CD4-positive, alpha-beta T cell treated with Interleukin-6 at 100 ng/mL for 8 hours (primary cell): Measurements from ENCODE around the gene BTBD16.
A peak's percentile ranks its signal among the peaks of the same experiment; 100 is the strongest.

ENCODE experiments used
- DNase-seq: peaks from one replicate; pipeline ENCODE4 v3.0.0-alpha.2; 2020; ENCODE audit warnings: mixed read lengths, low spot score

The BTBD16 gene

GRCh38 chr10:122248356-122249302, 22.5 kb upstream of the BTBD16 start:
- DNase-seq = no peak

GRCh38 chr10:122249303-122249850, 21.7 kb upstream of the BTBD16 start:
- DNase-seq = no peak

- no peak for DNase-seq
These were observed 20.9 kb upstream of the BTBD16 start for GRCh38 chr10:122249991-122250750.

GRCh38 chr10:122251459-122252255, 19.4 kb upstream of the BTBD16 start:
- DNase-seq = no peak

- DNase-seq = no peak
These were observed 18.3 kb upstream of the BTBD16 start for GRCh38 chr10:122252805-122253204.

- DNase-seq = no peak
These were observed 17.5 kb upstream of the BTBD16 start for GRCh38 chr10:122253605-122254004.

GRCh38 chr10:122254831-122255230, 16.3 kb upstream of the BTBD16 start:
- DNase-seq = no peak

- no peak for DNase-seq
These were observed 15.4 kb upstream of the BTBD16 start for GRCh38 chr10:122255509-122256301.

GRCh38 chr10:122257041-122257440, 14.1 kb upstream of the BTBD16 start:
- DNase-seq = no peak

GRCh38 chr10:122258136-122259074, 12.7 kb upstream of the BTBD16 start:
- no peak for DNase-seq

GRCh38 chr10:122259075-122259466, 12.0 kb upstream of the BTBD16 start:
- no peak for DNase-seq

GRCh38 chr10:122261584-122261983, 9.5 kb upstream of the BTBD16 start:
- no peak for DNase-seq

GRCh38 chr10:122263971-122264370, 7.1 kb upstream of the BTBD16 start:
- DNase-seq = no peak

GRCh38 chr10:122264436-122264835, 6.7 kb upstream of the BTBD16 start:
- DNase-seq = no peak

GRCh38 chr10:122264931-122265330, 6.2 kb upstream of the BTBD16 start:
- DNase-seq = no peak

- no peak for DNase-seq
These were observed 5.2 kb upstream of the BTBD16 start for GRCh38 chr10:122265896-122266295.

- peak; percentile 31 for DNase-seq
These were observed 3.0 kb upstream of the BTBD16 start for GRCh38 chr10:122267849-122268737.

GRCh38 chr10:122269059-122269687, 1.9 kb upstream of the BTBD16 start:
- no peak for DNase-seq
